IPS-NIHi11 (cell line): ENCODE results near the gene RNF38.
"Not testable (repeated sequence)": the region's sequence is repeated elsewhere in the genome, so short reads cannot be mapped to it uniquely, and the experiment has no call there.

Experiments used
- DNase-seq: peaks from one replicate; pipeline ENCODE4 v3.0.0; 2012; ENCODE audit warnings: mixed read lengths, low spot score

Gene RNF38

GRCh38 chr9:36402536-36402935 lies 2.5 kb upstream of the RNF38 start:
- DNase-seq, result no peak

GRCh38 chr9:36401897-36402480 lies 1.9 kb upstream of the RNF38 start:
- no peak for DNase-seq

- DNase-seq, result peak; percentile 92
Measured at GRCh38 chr9:36401164-36401740, 1.2 kb upstream of the RNF38 start.

- DNase-seq, result peak; percentile 92
Measured at GRCh38 chr9:36400332-36401163, 479 bp upstream of the RNF38 start.

GRCh38 chr9:36398745-36399144 lies 1.3 kb downstream of the RNF38 start:
- DNase-seq, result no peak

GRCh38 chr9:36396985-36397384 lies 3.1 kb downstream of the RNF38 start:
- DNase-seq, result no peak

- DNase-seq, result no peak
Measured at GRCh38 chr9:36392489-36392888, 7.6 kb downstream of the RNF38 start.

- no peak for DNase-seq
Measured at GRCh38 chr9:36389590-36389989, 10.5 kb downstream of the RNF38 start.

- DNase-seq, result not testable (repeated sequence)
Measured at GRCh38 chr9:36386396-36386965, 13.6 kb downstream of the RNF38 start.

- DNase-seq, result no peak
Measured at GRCh38 chr9:36382484-36382883, 17.6 kb downstream of the RNF38 start.

- DNase-seq, result no peak
Measured at GRCh38 chr9:36364577-36364976, 35.5 kb downstream of the RNF38 start.

- DNase-seq, result no peak
Measured at GRCh38 chr9:36363448-36363847, 36.6 kb downstream of the RNF38 start.

GRCh38 chr9:36358486-36358885 lies 41.6 kb downstream of the RNF38 start:
- DNase-seq, result no peak

GRCh38 chr9:36357639-36358038 lies 42.4 kb downstream of the RNF38 start:
- DNase-seq, result no peak

- DNase-seq, result no peak
Measured at GRCh38 chr9:36346569-36346968, 53.5 kb downstream of the RNF38 start.

- DNase-seq, result peak; percentile 46
Measured at GRCh38 chr9:36345103-36345846, 54.8 kb downstream of the RNF38 start.

- DNase-seq, result no peak
Measured at GRCh38 chr9:36341936-36342577, 58.0 kb downstream of the RNF38 start.

- no peak for DNase-seq
Measured at GRCh38 chr9:36337865-36338264, 62.2 kb downstream of the RNF38 start.

- DNase-seq, result no peak
Measured at GRCh38 chr9:36337002-36337401, 63.1 kb downstream of the RNF38 start.

- DNase-seq, result no peak
Measured at GRCh38 chr9:36336131-36336907, 63.8 kb downstream of the RNF38 start.

GRCh38 chr9:36332006-36332405 lies 68.1 kb downstream of the RNF38 start:
- no peak for DNase-seq
